Trophoblast cell (in vitro differentiated cells and primary cell): ENCODE data around the gene TSPAN11.

ENCODE experiments used
- DNase-seq, 2 donors: peaks; one replicate each; pipeline ENCODE4 v3.0.0-alpha.2; 2016
- H2AFZ ChIP-seq: 2 replicates; pipeline ENCODE4 v1.6.1; 2013; ENCODE audit warnings: low read length, moderate library complexity, mild to moderate bottlenecking; ENCODE audit not compliant: insufficient read depth, poor library complexity
- H2AK5ac ChIP-seq: 2 replicates; pipeline ENCODE4 v1.6.1; 2013; ENCODE audit warnings: mild to moderate bottlenecking, low read length
- H2BK120ac ChIP-seq: 2 replicates; pipeline ENCODE4 v1.6.1; 2013; ENCODE audit warnings: low read length, mild to moderate bottlenecking, moderate library complexity; ENCODE audit not compliant: insufficient read depth, poor library complexity
- H2BK12ac ChIP-seq: 2 replicates; pipeline ENCODE4 v1.6.1; 2013; ENCODE audit warnings: mild to moderate bottlenecking, low read length, moderate library complexity
- H2BK5ac ChIP-seq: 2 replicates; pipeline ENCODE4 v1.6.1; 2013; ENCODE audit warnings: low read length, low read depth, moderate library complexity, mild to moderate bottlenecking; ENCODE audit not compliant: poor library complexity
- H3K14ac ChIP-seq: 2 replicates; pipeline ENCODE4 v1.6.1; 2013; ENCODE audit warnings: mild to moderate bottlenecking, low read length
- H3K18ac ChIP-seq: 2 replicates; pipeline ENCODE4 v1.6.1; 2013; ENCODE audit warnings: mild to moderate bottlenecking, low read length
- H3K23ac ChIP-seq: 2 replicates; pipeline ENCODE4 v1.6.1; 2013; ENCODE audit warnings: low read length
- H3K27ac ChIP-seq: 2 replicates; pipeline ENCODE4 v1.5.1; 2013; ENCODE audit warnings: low read depth, mild to moderate bottlenecking, inconsistent platforms, low read length, moderate library complexity
- H3K27me3 ChIP-seq: 2 replicates; pipeline ENCODE4 v1.6.1; 2013; ENCODE audit warnings: inconsistent platforms, mild to moderate bottlenecking, low read length, moderate library complexity; ENCODE audit not compliant: insufficient read depth
- H3K36me3 ChIP-seq, 2 experiments: 1 replicate in 1 of 2; 2 replicates in 1 of 2; pipeline ENCODE4 v1.6.1; 2013; ENCODE audit warnings: low read length in 2 of 2, mild to moderate bottlenecking in 2 of 2, moderate library complexity in 1 of 2; ENCODE audit not compliant: insufficient read depth in 2 of 2, control insufficient read depth in 1 of 2
- H3K4ac ChIP-seq: 2 replicates; pipeline ENCODE4 v1.6.1; 2013; ENCODE audit warnings: low read depth, mild to moderate bottlenecking, low read length, moderate library complexity
- H3K4me1 ChIP-seq, 2 experiments: 1 replicate in 1 of 2; 2 replicates in 1 of 2; pipeline ENCODE4 v1.6.1; 2013; ENCODE audit warnings: low read length in 2 of 2, mild to moderate bottlenecking in 2 of 2, moderate library complexity in 1 of 2; ENCODE audit not compliant: insufficient read depth in 2 of 2, control insufficient read depth in 1 of 2
- H3K4me2 ChIP-seq: 2 replicates; pipeline ENCODE4 v1.6.1; 2013; ENCODE audit warnings: inconsistent platforms, mild to moderate bottlenecking, low read length, moderate library complexity
- H3K4me3 ChIP-seq: 2 replicates; pipeline ENCODE4 v1.5.1; 2013; ENCODE audit warnings: mild to moderate bottlenecking, low read depth, low read length, inconsistent platforms
- H3K79me1 ChIP-seq: one replicate; pipeline ENCODE4 v1.6.1; 2013; ENCODE audit warnings: low read length
- H3K79me2 ChIP-seq: 2 replicates; pipeline ENCODE4 v1.6.1; 2013; ENCODE audit warnings: low read length, mild to moderate bottlenecking; ENCODE audit not compliant: control insufficient read depth, insufficient read depth, poor library complexity
- H3K9ac ChIP-seq: 2 replicates; pipeline ENCODE4 v1.6.1; 2013; ENCODE audit warnings: mild to moderate bottlenecking, low read length
- H3K9me3 ChIP-seq: 2 replicates; pipeline ENCODE4 v1.6.1; 2013; ENCODE audit warnings: low read depth, mild to moderate bottlenecking, control low read depth, inconsistent platforms, low read length; ENCODE audit not compliant: insufficient read depth
- H4K12ac ChIP-seq: 2 replicates; pipeline ENCODE4 v1.6.1; 2013; ENCODE audit warnings: low read depth, mild to moderate bottlenecking, low read length, moderate library complexity
- H4K8ac ChIP-seq: 2 replicates; pipeline ENCODE4 v1.6.1; 2013; ENCODE audit warnings: low read depth, mild to moderate bottlenecking, low read length, moderate library complexity
- H4K91ac ChIP-seq: one replicate; pipeline ENCODE4 v1.6.1; 2013; ENCODE audit warnings: low read depth, mild to moderate bottlenecking, low read length, moderate library complexity
- WGBS: extraction: QIAGEN DNeasy Blood & Tissue Kit; methylation state at CpG from one replicate; pipeline ENCODE4 v1.1.7; 2013; ENCODE audit warnings: missing lambda C conversion rate; ENCODE audit not compliant: insufficient read length, insufficient coverage; ENCODE audit errors: extremely low coverage; 5-methylcytosine and 5-hydroxymethylcytosine counted together

Gene TSPAN11

DNA sequence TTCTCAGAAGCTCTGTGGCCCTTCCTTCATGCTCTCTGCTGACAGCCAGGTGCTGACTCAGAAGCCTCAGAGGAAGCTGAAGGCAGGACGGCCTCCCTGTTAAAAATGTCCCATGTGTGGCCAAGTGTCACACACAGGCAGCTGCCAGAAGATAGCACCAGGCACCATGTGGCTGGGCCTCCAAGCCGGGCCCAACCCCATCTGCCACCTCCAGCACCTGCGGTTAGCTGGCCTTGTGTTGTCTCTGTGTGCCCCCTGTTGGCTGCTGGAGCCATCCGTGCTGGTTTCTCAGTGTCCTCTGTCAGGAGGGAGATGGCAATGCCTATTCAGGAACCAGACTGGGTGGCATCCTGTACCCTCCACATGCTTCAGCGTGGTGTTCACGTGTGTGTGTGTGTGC lies 63.2 kb downstream of the TSPAN11 start:
- no peaks in the 10 kb centered on the region for H3K79me1 ChIP-seq
- no peak overlapping the region for H3K27ac ChIP-seq
- no peak overlapping the region for H3K18ac ChIP-seq
- H3K79me2 ChIP-seq, result no peaks in the 10 kb centered on the region
- H3K4me1 ChIP-seq, result peaks cover 0 to 5% of the 10 kb centered on the region in 2 experiments
- H3K36me3 ChIP-seq, result no peaks in the 10 kb centered on the region
- no peak overlapping the region for H2BK120ac ChIP-seq
- no CpG with 5 or more reads among the region's 6 CpGs for WGBS
- no peak overlapping the region for H3K9ac ChIP-seq
- no peak overlapping the region for H2BK12ac ChIP-seq
- no peak overlapping the region for H3K4me2 ChIP-seq
- H2BK5ac ChIP-seq, result no peak overlapping the region
- no peak overlapping the region for H3K23ac ChIP-seq
- peak; percentile 54 to 60 for DNase-seq
- H2AK5ac ChIP-seq, result no peak overlapping the region
- no peak overlapping the region for H3K14ac ChIP-seq
- H3K9me3 ChIP-seq, result peaks cover 8% of the 10 kb centered on the region
- no peak overlapping the region for H3K4me3 ChIP-seq
- H4K12ac ChIP-seq, result no peak overlapping the region
- H4K8ac ChIP-seq, result no peak overlapping the region
- H2AFZ ChIP-seq, result no peak overlapping the region
- no peaks in the 10 kb centered on the region for H3K27me3 ChIP-seq
- H4K91ac ChIP-seq, result no peak overlapping the region
- H3K4ac ChIP-seq, result no peak overlapping the region

DNA sequence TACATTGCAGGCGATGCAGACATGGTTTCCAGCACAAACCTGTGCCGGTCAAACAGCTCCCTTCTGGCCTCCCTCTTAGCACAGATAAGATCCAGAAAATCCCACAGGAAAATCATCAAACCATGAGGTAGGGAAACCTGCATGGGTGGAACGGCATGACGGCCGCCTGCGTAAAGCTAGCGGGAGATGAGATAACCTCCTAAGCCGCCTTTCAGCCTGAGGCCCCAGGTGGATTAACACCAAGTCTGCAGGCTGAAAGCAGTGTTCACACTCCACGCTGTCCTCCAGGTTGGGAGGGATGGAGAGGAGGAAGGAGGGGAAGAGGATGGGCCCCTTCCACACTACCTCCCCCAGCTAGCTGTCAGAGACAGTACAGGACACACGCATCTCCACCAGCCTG lies 63.8 kb downstream of the TSPAN11 start:
- no peak overlapping the region for H2AK5ac ChIP-seq
- no peak overlapping the region for H3K9ac ChIP-seq
- no peaks in the 10 kb centered on the region for H3K36me3 ChIP-seq
- DNase-seq, result peak; percentile 90 to 96
- no peak overlapping the region for H4K91ac ChIP-seq
- no peak overlapping the region for H4K8ac ChIP-seq
- no peak overlapping the region for H2BK120ac ChIP-seq
- H3K27ac ChIP-seq, result no peak overlapping the region
- no peak overlapping the region for H2BK12ac ChIP-seq
- H3K4me1 ChIP-seq, result peaks cover 0 to 5% of the 10 kb centered on the region in 2 experiments
- no peaks in the 10 kb centered on the region for H3K27me3 ChIP-seq
- H2AFZ ChIP-seq, result no peak overlapping the region
- no peak overlapping the region for H2BK5ac ChIP-seq
- no peak overlapping the region for H3K4ac ChIP-seq
- H3K9me3 ChIP-seq, result peaks cover 7% of the 10 kb centered on the region
- H4K12ac ChIP-seq, result no peak overlapping the region
- no peaks in the 10 kb centered on the region for H3K79me1 ChIP-seq
- WGBS, result no CpG with 5 or more reads among the region's 10 CpGs
- no peak overlapping the region for H3K4me2 ChIP-seq
- H3K23ac ChIP-seq, result no peak overlapping the region
- no peak overlapping the region for H3K18ac ChIP-seq
- H3K14ac ChIP-seq, result no peak overlapping the region
- no peaks in the 10 kb centered on the region for H3K79me2 ChIP-seq
- no peak overlapping the region for H3K4me3 ChIP-seq

DNA sequence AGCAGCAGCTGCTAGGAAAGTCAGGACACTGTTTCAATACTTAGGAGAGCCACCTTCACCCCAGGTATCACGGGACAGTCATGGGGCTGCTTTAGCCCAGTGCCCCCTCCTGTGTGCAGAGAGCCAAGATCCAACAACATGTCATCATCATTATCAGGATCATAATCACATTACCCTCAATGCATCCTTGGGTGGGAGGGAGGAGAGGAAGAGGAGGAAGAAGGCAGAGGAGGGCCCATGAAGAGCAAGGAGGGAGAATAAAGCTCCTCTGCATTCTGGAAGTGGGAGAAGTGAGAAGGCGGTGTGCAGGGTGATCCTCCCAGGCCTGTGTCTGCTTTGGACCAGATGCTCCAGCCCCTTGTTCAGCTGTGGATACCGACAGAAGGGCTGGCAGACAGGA lies 64.2 kb downstream of the TSPAN11 start:
- no peak overlapping the region for H3K4me3 ChIP-seq
- H2AK5ac ChIP-seq, result no peak overlapping the region
- no peaks in the 10 kb centered on the region for H3K27me3 ChIP-seq
- no peak overlapping the region for H4K8ac ChIP-seq
- H2BK120ac ChIP-seq, result no peak overlapping the region
- H2AFZ ChIP-seq, result no peak overlapping the region
- no peak overlapping the region for H4K12ac ChIP-seq
- H3K14ac ChIP-seq, result no peak overlapping the region
- H4K91ac ChIP-seq, result no peak overlapping the region
- H2BK12ac ChIP-seq, result no peak overlapping the region
- no peak overlapping the region for H3K4ac ChIP-seq
- no peak for DNase-seq
- H2BK5ac ChIP-seq, result no peak overlapping the region
- peaks cover 0 to 5% of the 10 kb centered on the region in 2 experiments for H3K4me1 ChIP-seq
- no peak overlapping the region for H3K23ac ChIP-seq
- no peak overlapping the region for H3K9ac ChIP-seq
- H3K79me2 ChIP-seq, result no peaks in the 10 kb centered on the region
- H3K27ac ChIP-seq, result no peak overlapping the region
- H3K79me1 ChIP-seq, result no peaks in the 10 kb centered on the region
- no peaks in the 10 kb centered on the region for H3K36me3 ChIP-seq
- H3K18ac ChIP-seq, result no peak overlapping the region
- H3K9me3 ChIP-seq, result peaks cover 5% of the 10 kb centered on the region
- no CpG with 5 or more reads among the region's 3 CpGs for WGBS
- H3K4me2 ChIP-seq, result no peak overlapping the region

DNA sequence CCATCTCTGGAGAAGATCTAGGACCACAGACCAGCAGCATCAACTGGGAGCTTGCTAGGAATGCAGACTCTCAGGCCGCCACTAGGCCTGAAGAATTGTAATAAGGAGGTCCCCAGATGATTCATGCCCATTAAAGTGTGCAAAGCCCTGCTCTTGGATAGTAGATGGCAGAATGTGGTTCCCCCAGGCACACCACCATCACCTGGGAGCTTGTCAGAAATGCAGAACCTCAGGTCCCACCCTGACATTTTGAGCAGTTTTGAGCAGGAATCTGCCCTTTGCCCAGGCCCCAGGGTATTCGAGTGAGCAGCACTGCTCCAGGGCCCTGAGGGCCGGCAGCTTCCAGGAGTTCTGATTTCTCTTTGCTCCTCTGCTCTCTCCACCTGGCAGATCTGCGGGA lies 64.9 kb downstream of the TSPAN11 start:
- H3K79me2 ChIP-seq, result no peaks in the 10 kb centered on the region
- no peak overlapping the region for H3K14ac ChIP-seq
- peaks cover 5% of the 10 kb centered on the region for H3K9me3 ChIP-seq
- H3K79me1 ChIP-seq, result no peaks in the 10 kb centered on the region
- WGBS, result no CpG with 5 or more reads among the region's 4 CpGs
- H2AFZ ChIP-seq, result no peak overlapping the region
- no peak overlapping the region for H2BK12ac ChIP-seq
- H2BK5ac ChIP-seq, result no peak overlapping the region
- no peak overlapping the region for H4K91ac ChIP-seq
- peaks cover 0 to 5% of the 10 kb centered on the region in 2 experiments for H3K4me1 ChIP-seq
- no peak overlapping the region for H3K23ac ChIP-seq
- no peak overlapping the region for H3K4ac ChIP-seq
- no peak overlapping the region for H2BK120ac ChIP-seq
- DNase-seq, result peak; percentile 98 to 99
- no peaks in the 10 kb centered on the region for H3K27me3 ChIP-seq
- no peak overlapping the region for H3K27ac ChIP-seq
- no peak overlapping the region for H4K12ac ChIP-seq
- no peak overlapping the region for H3K18ac ChIP-seq
- H3K9ac ChIP-seq, result no peak overlapping the region
- no peak overlapping the region for H2AK5ac ChIP-seq
- H3K4me2 ChIP-seq, result no peak overlapping the region
- H3K36me3 ChIP-seq, result no peaks in the 10 kb centered on the region
- no peak overlapping the region for H3K4me3 ChIP-seq
- H4K8ac ChIP-seq, result no peak overlapping the region
